Measurements from ENCODE around the gene PPARD. TPM values are rescaled to one million over a fixed set of nuclear protein-coding genes. Genes with fewer than 3 reads are reported as not detected.

Gene PPARD
- total RNA-seq, 1 donor from 2014 or later = 21.4 TPM

DNA sequence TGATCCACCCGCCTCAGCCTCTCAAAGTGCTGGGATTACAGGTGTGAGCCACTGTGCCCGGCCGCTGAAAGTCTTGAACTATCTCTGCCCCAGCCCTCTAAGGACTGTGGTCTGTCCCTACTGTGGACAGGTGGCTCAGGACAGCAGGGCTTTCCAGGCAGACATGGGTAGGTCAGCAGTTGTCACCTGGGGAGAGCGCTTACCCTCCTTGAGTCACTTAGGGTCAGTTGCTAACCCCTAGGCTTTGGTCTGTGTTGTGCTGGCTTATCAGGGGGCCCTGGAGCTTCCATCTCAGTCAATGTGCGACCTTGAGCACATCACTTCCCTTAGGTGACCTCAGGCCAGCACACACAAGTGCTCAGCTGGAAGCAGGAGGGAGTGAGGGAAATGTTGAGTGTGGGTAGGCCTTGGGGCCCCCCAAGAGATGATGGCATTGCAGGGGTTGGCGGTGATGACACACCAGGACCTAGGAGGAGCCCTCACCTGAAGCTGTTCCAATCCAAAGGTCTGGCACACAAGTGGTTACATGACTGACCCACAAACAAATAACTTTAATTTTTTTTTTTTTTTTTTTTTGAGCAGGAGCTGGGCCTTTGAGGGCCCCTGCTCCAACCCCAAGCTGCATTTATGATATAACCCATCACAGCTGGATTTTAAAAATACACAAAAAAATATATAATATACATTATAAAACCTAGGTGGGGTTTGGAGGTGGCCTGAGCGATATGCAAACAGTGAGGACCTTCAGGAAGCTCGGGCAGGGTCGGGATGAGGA, 130.9 kb downstream of the PPARD start:
- Mint-ChIP-seq H3K9me3 (no peaks in the 10 kb centered on the region), H3K4me3 (no peak overlapping the region), H3K4me1 (peaks cover 38% of the 10 kb centered on the region), H3K27me3 (no peaks in the 10 kb centered on the region), H3K27ac (peak overlapping the region; percentile 35), H3K36me3 (ENCODE audit: low read depth) (peaks cover 62% of the 10 kb centered on the region)
- ChIA-PET CTCF (no interaction called here), POLR2A (interaction anchor here (0.6 to 3.0 kb wide), 13 partner anchors 8 to 1402 kb away, joined by 3 to 15 read pairs (median 5); partner anchors contain the start of genes FANCE, PPARD and TEAD3)
- DNase-seq = no peak
- TF ChIP-seq, protein P1, sequence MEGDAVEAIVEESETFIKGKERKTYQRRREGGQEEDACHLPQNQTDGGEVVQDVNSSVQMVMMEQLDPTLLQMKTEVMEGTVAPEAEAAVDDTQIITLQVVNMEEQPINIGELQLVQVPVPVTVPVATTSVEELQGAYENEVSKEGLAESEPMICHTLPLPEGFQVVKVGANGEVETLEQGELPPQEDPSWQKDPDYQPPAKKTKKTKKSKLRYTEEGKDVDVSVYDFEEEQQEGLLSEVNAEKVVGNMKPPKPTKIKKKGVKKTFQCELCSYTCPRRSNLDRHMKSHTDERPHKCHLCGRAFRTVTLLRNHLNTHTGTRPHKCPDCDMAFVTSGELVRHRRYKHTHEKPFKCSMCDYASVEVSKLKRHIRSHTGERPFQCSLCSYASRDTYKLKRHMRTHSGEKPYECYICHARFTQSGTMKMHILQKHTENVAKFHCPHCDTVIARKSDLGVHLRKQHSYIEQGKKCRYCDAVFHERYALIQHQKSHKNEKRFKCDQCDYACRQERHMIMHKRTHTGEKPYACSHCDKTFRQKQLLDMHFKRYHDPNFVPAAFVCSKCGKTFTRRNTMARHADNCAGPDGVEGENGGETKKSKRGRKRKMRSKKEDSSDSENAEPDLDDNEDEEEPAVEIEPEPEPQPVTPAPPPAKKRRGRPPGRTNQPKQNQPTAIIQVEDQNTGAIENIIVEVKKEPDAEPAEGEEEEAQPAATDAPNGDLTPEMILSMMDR (IDR thresholded peaks at IDR 0.05) = no peak
- intact Hi-C loops (cut with micrococcal nuclease) = no loop called here
- ATAC-seq (ENCODE audit: low read depth) = no peak

DNA sequence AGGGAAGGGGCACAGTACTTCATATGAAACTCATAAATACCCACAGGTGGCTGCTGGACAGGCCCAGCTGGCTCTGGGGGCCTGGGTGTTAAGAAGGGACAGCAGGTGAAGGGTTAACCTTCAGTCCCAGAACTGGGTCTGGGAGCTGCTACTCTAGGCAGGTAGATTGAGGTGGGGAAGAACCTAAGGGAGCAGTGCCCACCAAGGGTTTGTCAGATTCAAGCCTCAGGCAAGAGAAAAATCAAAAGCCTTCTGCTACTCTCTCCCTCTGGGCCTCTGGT, 131.4 kb downstream of the PPARD start:
- Mint-ChIP-seq H3K4me1 (peaks cover 37% of the 10 kb centered on the region), H3K36me3 (ENCODE audit: low read depth) (peaks cover 57% of the 10 kb centered on the region), H3K27ac (peak overlapping the region; percentile 35), H3K4me3 (no peak overlapping the region), H3K27me3 (no peaks in the 10 kb centered on the region), H3K9me3 (no peaks in the 10 kb centered on the region)
- intact Hi-C loops (cut with micrococcal nuclease) = no loop called here
- TF ChIP-seq, protein P1 (IDR thresholded peaks at IDR 0.05) = no peak
- DNase-seq (no peak), ATAC-seq (ENCODE audit: low read depth) (no peak)
- POLR2A ChIA-PET = interaction anchor here (0.6 to 1.6 kb wide), 7 partner anchors 16 to 263 kb away, joined by 3 to 7 read pairs (median 4); partner anchors contain the start of gene FANCE
- CTCF ChIA-PET = no interaction called here

DNA sequence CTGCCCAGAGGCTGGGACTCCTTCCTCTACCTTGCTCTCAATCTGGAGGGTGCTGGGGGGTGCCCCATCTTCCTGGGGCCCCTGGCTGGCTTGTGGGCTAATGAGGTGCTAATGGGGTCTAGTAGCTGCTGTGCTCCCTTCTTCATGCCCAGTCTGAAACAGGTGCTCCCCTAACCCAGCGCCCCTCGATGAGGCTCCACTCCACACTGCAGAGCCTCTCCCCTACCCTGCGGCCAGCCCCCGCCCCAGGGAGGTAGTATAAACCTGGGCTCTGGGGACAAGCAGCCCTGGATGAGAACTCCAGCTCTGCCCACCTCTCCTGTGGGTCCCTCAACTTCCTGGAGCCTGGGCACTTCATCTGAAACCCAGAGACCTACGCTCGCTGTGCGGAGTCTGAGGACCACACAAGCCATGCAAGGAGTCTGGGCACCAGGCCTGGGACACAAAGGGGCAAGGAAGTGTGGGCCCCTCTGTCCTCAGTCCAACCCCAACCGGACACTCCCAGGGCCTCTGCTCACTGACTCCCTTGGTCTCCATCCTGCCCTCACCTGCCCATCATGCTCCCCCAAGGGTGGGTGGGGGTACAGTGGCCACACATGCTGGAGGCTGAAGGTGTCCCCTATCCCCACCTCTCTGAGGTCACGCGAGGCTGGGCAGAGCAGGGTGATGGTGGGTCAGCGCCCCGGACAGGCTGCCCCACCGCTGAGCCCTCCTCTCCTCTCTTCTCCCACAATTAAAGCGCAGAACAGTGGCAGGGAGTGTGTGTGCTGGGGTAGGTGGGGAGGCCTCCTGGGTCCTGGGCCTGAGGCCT, 132.0 kb downstream of the PPARD start:
- Mint-ChIP-seq H3K36me3 (ENCODE audit: low read depth) (peaks cover 53% of the 10 kb centered on the region), H3K9me3 (no peaks in the 10 kb centered on the region), H3K27me3 (no peaks in the 10 kb centered on the region), H3K4me3 (no peak overlapping the region), H3K4me1 (peaks cover 36% of the 10 kb centered on the region), H3K27ac (no peak overlapping the region)
- no peak for DNase-seq
- POLR2A ChIA-PET = interaction anchor here (0.6 to 1.6 kb wide), 7 partner anchors 16 to 1117 kb away, joined by 3 to 7 read pairs (median 3); no protein-coding TSS in a partner anchor
- TF ChIP-seq, protein P1 (IDR thresholded peaks at IDR 0.05) = no peak
- CTCF ChIA-PET = no interaction called here
- intact Hi-C loops (cut with micrococcal nuclease) = no loop called here
- no peak for ATAC-seq (ENCODE audit: low read depth)

DNA sequence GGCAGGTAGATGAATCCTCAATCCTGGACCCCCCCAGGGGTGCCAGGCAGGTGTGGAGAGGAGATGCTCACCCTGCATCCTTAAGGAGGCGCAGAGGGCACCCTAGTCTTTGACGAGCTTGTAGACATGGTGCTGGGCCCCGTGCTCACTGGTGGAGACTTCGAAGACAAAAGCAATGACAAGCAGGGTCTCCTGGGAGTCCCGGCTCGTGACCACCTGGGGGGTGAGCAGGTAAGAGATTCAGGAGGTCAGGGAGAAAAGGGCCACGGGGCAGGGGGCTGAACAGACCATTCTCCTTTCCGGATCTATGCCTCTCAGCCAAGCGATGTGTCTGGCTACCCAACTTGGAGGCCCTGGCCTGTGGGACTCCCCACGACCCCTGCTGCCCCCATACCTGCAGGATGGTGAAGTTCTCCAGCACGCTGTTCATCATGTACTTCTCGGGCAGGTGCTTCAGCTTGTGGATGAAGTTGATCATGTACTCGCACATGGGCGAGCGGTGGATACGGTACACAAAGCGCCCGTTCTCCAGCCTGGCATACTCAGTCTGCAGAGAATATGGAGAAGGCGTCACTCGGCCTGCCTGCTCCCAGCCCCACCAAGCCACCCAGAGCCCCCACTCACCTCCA, 132.7 kb downstream of the PPARD start:
- ATAC-seq (ENCODE audit: low read depth) (no peak), DNase-seq (no peak)
- H3K9me3 Mint-ChIP-seq = no peaks in the 10 kb centered on the region
- ChIA-PET CTCF (no interaction called here), POLR2A (no interaction called here)
- H3K4me1 Mint-ChIP-seq = peaks cover 29% of the 10 kb centered on the region
- no peaks in the 10 kb centered on the region for H3K27me3 Mint-ChIP-seq
- TF ChIP-seq, protein P1 (IDR thresholded peaks at IDR 0.05) = no peak
- H3K36me3 Mint-ChIP-seq (ENCODE audit: low read depth) = peaks cover 46% of the 10 kb centered on the region
- no peak overlapping the region for H3K27ac Mint-ChIP-seq
- intact Hi-C loops (cut with micrococcal nuclease) = no loop called here
- H3K4me3 Mint-ChIP-seq = no peak overlapping the region

DNA sequence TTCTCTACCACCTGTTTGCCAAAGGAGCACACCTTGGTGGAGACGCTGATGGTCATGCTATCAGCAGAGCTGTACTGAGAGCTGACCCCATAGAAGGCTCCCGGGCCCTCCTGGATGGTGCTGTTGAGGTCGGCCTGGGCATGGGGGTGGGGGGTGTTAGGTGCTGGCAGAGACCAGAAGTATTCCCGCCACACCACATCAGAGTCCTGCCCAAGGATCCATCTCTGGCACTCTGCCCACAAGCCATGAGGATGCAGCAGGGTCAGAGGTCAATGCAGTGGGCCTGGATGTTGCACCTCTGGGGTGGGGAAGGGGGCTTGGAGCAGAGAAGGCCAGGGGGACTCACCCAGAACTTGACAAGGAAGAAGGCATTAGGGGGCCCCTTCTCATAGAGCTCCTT, 133.2 kb downstream of the PPARD start:
- DNase-seq (no peak), ATAC-seq (ENCODE audit: low read depth) (no peak)
- Mint-ChIP-seq H3K27me3 (no peaks in the 10 kb centered on the region), H3K4me1 (peaks cover 23% of the 10 kb centered on the region), H3K4me3 (no peak overlapping the region), H3K36me3 (ENCODE audit: low read depth) (peaks cover 41% of the 10 kb centered on the region), H3K9me3 (no peaks in the 10 kb centered on the region), H3K27ac (no peak overlapping the region)
- POLR2A ChIA-PET = no interaction called here
- TF ChIP-seq, protein P1 (IDR thresholded peaks at IDR 0.05) = no peak
- intact Hi-C loops (cut with micrococcal nuclease) = no loop called here
- CTCF ChIA-PET = no interaction called here

Measured in activated B cell treated with CpG ODN at 0.5 μM for 24 hours (primary cell).